NCI-H1105 treated with DMSO at 0.1 percent for 48 hours (cell line): ENCODE results near the gene CLPSL2.
"Not testable (repeated sequence)": the region's sequence is repeated elsewhere in the genome, so short reads cannot be mapped to it uniquely, and the experiment has no call there.

Source experiments
- DNase-seq: peaks from one replicate; lab custom pipeline; 2025; lab: John Stamatoyannopoulos, UW

CLPSL2 gene

DNA sequence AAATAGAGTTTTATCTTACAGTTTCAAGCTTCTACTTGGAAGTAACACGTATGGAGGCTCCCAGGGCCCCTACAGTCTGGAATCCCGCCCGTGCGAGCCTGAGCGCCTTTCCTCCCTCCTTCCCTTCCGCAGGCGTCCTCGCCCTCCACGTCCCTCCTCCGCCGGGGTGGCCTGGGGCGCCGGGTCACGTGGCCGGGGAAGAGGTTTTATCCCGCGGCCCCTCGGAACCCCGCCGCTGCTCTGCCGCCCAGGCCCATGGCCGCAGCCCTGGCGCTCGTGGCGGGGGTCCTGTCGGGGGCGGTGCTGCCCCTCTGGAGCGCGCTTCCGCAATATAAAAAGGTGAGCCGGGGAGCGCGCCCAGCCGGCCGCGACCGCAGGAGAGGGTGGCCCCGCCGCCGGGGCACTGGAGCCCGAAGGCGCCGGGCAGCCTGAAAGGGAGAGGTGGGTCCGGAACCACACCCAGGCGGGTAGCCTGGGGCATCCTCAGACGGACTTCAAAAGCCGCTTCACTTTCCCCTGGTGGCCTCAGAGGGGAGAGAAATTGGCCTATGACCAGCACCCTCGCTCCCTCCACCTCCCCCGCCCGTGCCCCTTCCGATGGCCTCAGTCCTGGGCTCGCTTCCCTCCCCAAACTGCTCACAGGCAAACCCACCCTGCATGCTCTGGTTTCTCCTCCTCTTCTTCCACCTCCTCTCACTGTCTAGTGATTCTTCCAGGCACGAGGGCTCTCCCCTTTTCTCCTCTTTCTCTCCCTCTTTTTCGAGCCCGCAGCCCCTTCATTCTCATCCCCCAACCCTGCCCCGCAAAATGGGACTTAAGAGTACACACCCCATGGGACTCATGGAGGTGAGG lies at the start of gene CLPSL2:
CLPSL2 (plus strand) TSS at position 235 of the 852 bp plus-strand sequence; CDS start at position 256, 21 bp downstream.
- DNase-seq, result no peak

GRCh38 chr6:35727231-35727934 lies 49.0 kb upstream of the CLPSL2 start:
- peak; percentile 89 for DNase-seq

DNA sequence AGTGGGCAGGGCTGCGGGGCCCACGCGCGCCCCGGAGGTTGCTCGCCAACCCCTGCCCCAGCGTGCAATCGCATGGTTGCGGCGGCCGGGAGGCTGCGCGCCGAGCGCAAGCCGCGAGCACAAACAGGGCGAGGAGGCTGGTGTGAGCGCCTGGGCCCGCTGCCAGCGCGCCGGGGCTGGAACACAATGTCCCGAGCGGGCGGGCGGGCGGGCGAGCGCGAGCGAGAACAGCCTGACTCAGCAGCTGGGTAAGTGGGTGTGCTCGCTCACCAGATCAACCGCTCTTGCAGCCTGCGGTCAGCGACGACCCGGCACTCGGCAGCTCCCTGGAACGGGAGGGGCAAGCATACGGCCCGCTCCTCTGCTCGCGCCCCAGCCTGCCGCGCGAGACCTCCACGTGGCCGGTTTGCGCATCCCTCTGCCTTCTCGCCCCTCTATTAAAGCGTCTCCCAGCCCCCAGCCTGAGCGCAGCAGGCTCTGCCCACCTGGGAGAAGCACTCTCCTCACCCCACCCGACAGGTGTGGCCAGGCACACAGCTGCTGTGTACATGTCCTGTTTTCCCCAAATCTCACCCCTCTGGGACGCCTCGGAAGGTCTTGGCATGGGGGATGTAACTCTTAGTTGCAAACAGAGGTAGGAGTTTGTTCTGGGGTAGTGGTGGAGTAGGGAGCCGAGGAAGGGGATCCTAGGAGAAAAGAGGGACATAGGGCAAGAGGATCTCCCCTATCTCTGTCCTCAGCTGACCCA lies 48.3 kb upstream of the CLPSL2 start:
- DNase-seq, result peak; percentile 90

DNA sequence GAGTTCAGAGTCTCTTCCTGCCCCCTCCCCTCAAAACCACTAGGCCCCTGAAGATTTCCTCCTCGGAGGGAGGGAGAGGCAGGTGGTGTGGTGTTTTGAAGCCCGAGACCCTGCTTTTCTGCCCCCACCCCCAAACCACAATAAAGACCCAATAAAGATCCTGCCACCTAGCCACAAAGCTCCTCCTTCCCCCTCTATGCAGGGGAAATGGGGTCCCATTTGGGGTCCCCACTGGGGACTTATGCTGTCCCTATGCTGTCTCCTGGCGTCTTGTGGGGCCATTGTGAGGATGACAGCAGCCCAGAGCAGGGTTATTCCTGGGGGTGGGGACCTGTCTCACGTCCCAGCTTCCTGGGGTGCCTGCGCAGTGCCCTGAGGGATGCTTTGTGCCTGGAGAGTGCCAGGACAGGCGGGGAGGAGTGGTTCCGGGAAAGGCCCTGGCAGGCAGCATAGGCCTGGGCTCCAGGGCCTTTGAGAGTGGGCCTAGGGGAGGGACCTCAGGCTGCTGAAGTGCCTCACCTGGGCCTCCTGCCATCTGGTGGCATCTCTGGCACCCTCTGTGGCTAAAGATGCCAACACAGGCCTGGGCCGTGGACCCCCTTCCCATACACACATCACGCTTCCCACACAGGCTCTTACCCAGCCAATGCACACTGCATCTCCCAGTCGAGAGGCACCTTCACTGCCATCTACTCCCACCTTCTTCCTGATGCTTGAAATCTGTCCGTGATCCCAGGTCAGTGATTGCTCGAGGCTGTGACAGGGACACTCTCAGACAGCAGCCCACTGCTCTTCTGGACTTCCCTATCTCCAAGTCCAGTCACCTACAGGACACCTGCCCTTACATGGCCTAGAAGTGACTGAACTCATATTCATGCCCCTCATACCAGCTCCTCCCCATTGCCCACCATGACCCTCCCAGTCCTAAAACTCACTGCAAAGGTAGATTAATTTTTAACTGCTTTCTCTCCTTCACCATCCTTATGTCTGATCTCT lies 47.4 kb upstream of the CLPSL2 start:
- DNase-seq, result no peak

DNA sequence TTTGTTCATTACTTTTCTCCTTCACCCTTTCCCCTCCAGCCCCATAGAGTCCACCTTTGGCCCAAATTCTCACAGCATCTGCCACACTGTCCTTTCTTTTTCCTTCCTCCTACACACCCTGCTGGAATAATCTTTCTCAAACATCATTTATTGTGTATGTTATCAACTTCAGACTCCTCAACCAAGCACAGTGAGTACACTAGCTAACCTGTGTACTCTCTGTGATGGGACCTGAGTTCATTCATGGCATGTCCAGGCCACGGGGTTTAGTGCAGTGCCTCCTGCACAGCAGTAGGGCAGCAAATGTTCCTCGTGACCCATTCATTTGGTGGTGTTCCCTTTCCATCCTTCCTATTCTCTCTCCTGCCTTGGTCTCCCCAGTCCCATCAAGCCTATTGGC lies 46.7 kb upstream of the CLPSL2 start:
- DNase-seq, result no peak

GRCh38 chr6:35730745-35731413 lies 45.5 kb upstream of the CLPSL2 start:
- no peak for DNase-seq

- DNase-seq, result peak; percentile 89
These were observed 45.0 kb upstream of the CLPSL2 start for GRCh38 chr6:35731414-35731735.

DNA sequence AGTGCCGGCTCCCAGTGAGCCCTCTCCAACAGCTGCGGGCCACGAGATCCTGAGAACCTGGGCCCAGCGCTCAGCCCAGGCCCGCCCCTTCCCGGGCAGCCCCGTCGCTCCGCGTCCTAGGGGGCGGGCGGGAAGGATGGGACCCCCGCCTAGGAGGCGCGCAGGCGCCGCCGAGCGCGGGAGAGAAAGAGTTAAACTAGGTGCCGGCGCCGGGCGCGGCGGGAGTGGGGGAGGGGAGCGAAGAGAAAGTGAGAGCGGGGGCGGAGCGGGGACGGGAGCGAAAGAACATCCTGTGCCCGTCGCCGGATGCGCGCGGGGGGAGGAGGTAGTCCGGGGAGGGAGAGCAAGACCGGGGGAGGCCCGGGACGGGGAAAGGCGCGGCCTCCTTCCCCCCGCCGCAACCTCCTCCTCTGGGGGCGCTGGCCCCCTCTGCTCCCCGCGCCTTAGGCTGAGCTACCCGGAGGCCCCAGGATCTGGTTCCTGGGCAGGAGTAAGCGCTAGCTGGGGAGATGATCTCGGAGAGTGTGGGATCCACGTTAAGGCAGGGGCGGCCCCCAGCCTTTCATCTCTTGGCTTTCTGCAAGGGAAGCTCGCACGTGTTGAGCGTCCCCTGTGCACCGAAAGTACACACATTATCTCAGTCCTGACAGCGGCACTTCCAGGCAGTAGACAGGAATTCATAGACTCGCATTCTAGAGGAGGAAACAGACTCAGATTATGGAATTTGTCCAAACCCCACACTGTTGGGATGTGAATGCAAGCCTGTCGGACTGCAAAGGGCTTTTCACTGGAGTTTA lies 44.5 kb upstream of the CLPSL2 start:
- peak; percentile 57 for DNase-seq

- no peak for DNase-seq
These were observed 42.8 kb upstream of the CLPSL2 start for GRCh38 chr6:35733633-35734032.

DNA sequence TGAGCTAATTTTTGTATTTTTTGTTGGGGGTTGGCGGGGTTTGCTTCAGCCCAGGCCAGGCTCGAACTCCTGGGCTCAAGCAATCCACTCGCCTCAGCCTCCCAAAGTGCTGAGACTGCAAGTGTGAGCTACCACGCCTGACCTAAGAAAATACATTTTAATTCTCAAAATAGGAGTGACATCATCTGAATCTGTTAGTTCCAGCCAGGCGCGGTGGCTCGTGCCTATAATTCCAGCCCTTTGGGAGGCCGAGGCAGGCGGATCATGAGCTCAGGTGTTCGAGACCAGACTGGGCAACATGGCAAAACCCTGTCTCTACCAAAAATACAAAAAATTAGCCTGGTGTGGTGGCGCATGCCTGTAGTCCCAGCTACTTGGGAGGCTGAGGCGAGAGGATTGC lies 42.1 kb upstream of the CLPSL2 start:
- not testable (repeated sequence) for DNase-seq

DNA sequence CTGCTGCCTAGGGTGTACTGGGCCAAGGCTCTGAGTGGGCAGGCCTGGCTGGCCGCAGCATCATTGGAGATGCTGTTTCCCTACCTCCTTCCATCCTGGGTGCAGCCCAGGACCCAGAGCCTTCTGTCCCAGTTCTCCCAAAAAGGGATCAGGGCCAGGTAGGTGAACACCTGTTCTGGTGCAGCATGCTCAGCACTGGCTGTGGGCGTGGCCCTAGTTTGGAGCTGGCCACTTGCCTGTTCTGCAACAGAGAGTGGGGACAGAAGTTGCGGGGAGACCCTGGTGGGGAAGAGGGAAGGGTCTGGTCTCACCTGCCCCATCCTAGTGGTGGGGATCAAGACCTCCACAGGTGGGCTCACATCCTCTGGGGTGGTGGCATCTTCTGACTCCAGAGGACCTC lies 40.9 kb upstream of the CLPSL2 start:
- DNase-seq, result no peak

DNA sequence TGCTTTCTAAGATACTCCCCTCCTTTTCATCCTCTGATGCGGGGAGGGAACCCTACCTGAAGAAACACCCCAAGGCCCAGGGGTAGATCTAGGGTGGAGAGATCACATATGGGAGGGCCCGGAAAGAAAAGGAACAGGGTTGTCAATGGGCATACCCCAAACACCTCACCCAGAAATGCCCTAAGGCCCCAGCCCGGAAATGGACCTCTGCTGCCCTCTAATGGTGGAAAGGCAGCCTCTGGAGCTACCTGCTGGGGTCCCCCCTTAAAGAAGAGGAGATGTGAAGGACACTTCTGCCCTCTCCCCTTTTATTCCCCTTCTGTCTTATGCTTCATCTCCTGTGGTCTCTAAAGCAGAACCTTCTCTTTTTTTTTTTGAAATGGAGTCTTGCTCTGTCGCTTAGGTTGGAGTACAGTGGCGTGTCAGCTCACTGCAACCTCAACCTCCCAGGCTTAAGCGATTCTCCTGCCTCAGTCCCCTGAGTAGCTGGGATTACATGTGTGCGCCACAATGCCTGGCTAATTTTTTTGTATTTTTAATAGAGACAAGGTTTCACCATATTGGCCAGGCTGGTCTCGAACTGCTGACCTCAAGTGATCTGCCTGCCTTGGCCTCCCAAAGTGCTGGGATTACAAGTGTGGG lies 40.0 kb upstream of the CLPSL2 start:
- peak; percentile 60 for DNase-seq

DNA sequence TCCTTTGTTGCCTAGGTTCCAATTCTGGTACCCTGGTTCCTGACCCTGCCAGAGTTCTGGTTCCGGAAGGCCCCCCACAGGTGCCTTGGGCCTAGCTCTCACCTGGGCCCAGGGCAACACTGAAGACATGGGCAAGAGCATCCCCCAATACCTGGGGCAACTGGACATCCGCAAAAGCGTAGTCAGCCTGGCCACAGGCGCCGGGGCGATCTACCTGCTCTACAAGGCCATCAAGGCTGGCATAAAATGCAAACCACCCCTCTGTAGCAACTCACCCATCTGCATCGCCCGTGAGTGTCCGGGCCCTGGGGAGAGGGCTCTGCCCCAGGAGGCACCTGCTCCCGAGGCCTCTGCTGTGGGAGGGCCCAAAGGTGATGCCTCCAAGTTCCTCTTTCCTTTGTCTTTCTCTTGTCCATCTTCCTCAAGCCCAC lies 39.4 kb upstream of the CLPSL2 start, which contains the start of gene ARMC12:
ARMC12 (plus strand) TSS at position 51 of the 431 bp plus-strand sequence; CDS start at position 128, 77 bp downstream.
- no peak for DNase-seq

GRCh38 chr6:35737413-35738211 lies 38.8 kb upstream of the CLPSL2 start:
- DNase-seq, result peak; percentile 83

GRCh38 chr6:35739645-35740524 lies 36.5 kb upstream of the CLPSL2 start:
- DNase-seq, result no peak

GRCh38 chr6:35742842-35743241 lies 33.6 kb upstream of the CLPSL2 start:
- no peak for DNase-seq

DNA sequence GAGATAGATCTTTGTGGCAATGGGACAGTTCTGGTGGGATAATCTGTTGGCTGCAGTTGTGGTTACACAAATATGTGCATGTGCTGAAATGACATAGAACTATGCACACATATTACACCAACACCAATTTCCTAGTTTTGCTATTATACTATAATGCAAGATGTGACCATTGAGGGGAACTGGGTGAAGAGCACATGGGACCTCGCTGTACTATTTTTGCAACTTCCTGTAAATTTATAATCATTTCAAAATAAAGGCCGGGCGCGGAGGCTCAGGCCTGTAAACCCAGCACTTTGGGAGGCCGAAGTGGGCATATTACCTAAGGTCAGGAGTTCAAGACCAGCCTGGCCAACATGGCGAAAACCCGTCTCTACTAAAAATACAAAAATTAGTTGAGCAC lies 30.9 kb upstream of the CLPSL2 start:
- no peak for DNase-seq

DNA sequence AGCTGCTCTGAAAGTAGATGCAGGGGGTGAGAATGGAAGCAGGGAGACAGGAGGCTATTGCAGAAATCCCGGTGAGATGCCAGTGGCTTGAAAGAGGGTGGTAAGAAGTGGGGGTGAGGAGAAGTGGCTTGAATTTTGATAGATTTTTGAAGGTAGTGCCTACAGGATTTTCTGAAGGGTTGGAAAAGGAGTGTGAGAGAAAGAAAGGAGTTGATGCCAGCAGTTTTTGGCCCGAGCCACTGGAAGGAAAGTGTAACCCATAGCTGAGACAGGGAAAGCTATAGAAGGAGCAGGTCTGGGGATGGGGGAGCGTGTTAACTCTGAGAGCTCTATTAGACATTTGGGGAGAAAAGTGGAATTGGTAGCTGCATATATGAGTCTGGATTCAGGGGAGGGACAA lies 29.9 kb upstream of the CLPSL2 start:
- DNase-seq, result no peak
